ENCODE measurements around the gene POLE. TPM values are rescaled to one million over a fixed set of nuclear protein-coding genes. Genes with fewer than 3 reads are reported as not detected.

The POLE gene
- total RNA-seq, 1 experiment from 2014 or later, result 144 TPM

DNA sequence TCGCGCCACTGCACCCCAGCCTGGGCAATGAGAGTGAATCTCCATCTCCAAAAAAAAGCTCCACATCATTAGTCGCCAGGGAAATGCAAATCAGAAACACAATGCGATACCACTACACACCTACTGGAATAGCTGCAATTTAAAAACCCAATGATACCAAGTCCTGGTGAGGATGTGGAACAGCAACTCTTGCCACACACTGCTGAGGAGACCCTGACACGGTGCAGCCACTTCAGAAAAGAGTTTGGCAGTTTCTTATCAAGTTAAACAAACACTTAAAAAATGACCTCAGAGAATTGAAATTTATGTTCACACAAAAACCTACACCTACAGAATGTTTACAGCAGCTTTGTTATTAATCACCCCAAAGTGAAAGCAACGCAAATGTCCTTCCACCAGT, 56.5 kb downstream of the POLE start (continued):
- TF ChIP-seq, protein P1, sequence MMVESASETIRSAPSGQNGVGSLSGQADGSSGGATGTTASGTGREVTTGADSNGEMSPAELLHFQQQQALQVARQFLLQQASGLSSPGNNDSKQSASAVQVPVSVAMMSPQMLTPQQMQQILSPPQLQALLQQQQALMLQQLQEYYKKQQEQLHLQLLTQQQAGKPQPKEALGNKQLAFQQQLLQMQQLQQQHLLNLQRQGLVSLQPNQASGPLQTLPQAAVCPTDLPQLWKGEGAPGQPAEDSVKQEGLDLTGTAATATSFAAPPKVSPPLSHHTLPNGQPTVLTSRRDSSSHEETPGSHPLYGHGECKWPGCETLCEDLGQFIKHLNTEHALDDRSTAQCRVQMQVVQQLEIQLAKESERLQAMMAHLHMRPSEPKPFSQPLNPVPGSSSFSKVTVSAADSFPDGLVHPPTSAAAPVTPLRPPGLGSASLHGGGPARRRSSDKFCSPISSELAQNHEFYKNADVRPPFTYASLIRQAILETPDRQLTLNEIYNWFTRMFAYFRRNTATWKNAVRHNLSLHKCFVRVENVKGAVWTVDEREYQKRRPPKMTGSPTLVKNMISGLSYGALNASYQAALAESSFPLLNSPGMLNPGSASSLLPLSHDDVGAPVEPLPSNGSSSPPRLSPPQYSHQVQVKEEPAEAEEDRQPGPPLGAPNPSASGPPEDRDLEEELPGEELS (CRISPR knock-in tag; IDR thresholded peaks at IDR 0.05), result no peak
- no peak for TF ChIP-seq CREM (CRISPR knock-in tag; IDR thresholded peaks at IDR 0.05)
- no peak for TF ChIP-seq ATF1 (CRISPR knock-in tag; IDR thresholded peaks at IDR 0.05)
- TF ChIP-seq, protein P2, sequence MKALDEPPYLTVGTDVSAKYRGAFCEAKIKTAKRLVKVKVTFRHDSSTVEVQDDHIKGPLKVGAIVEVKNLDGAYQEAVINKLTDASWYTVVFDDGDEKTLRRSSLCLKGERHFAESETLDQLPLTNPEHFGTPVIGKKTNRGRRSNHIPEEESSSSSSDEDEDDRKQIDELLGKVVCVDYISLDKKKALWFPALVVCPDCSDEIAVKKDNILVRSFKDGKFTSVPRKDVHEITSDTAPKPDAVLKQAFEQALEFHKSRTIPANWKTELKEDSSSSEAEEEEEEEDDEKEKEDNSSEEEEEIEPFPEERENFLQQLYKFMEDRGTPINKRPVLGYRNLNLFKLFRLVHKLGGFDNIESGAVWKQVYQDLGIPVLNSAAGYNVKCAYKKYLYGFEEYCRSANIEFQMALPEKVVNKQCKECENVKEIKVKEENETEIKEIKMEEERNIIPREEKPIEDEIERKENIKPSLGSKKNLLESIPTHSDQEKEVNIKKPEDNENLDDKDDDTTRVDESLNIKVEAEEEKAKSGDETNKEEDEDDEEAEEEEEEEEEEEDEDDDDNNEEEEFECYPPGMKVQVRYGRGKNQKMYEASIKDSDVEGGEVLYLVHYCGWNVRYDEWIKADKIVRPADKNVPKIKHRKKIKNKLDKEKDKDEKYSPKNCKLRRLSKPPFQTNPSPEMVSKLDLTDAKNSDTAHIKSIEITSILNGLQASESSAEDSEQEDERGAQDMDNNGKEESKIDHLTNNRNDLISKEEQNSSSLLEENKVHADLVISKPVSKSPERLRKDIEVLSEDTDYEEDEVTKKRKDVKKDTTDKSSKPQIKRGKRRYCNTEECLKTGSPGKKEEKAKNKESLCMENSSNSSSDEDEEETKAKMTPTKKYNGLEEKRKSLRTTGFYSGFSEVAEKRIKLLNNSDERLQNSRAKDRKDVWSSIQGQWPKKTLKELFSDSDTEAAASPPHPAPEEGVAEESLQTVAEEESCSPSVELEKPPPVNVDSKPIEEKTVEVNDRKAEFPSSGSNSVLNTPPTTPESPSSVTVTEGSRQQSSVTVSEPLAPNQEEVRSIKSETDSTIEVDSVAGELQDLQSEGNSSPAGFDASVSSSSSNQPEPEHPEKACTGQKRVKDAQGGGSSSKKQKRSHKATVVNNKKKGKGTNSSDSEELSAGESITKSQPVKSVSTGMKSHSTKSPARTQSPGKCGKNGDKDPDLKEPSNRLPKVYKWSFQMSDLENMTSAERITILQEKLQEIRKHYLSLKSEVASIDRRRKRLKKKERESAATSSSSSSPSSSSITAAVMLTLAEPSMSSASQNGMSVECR (CRISPR knock-in tag; IDR thresholded peaks at IDR 0.05; ENCODE audit: borderline replicate concordance), result no peak
- TF ChIP-seq, protein P3, sequence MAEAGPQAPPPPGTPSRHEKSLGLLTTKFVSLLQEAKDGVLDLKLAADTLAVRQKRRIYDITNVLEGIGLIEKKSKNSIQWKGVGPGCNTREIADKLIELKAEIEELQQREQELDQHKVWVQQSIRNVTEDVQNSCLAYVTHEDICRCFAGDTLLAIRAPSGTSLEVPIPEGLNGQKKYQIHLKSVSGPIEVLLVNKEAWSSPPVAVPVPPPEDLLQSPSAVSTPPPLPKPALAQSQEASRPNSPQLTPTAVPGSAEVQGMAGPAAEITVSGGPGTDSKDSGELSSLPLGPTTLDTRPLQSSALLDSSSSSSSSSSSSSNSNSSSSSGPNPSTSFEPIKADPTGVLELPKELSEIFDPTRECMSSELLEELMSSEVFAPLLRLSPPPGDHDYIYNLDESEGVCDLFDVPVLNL (CRISPR knock-in tag; IDR thresholded peaks at IDR 0.05; ENCODE audit: borderline replicate concordance, low read depth), result no peak

DNA sequence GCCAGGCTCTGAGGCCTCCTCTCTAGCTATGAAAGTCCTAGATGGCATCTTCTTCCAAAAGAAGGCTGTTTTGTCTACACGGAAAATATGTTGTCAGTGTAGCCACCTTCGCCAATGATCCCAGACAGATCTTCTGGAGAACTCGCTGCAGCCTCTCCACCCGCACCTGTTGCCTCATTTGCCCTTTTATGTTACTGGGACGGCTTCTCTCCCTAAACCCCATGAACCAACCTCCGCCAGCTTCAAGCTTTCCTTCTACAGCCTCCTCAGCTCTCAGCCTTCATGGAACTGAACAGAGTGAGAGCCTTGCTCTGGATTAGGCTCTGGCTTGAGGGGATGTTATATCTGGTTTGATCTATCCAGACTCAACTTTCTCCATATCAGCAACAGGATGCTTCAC, 57.8 kb downstream of the POLE start:
- POLR2A ChIA-PET, result interaction anchor here (0.5 to 0.9 kb wide), 2 partner anchors 9 to 15 kb away, joined by 3 to 4 read pairs; no protein-coding TSS in a partner anchor
- CTCF ChIA-PET, result interaction anchor here (1.7 kb wide), 1 partner anchor 9 kb away, joined by 7 read pairs; no protein-coding TSS in a partner anchor
- Mint-ChIP-seq H3K4me3 (no peak overlapping the region), H3K9me3 (no peaks in the 10 kb centered on the region), H3K4me1 (no peaks in the 10 kb centered on the region), H3K36me3 (peaks cover 62% of the 10 kb centered on the region), H3K27me3 (ENCODE audit: low read depth) (no peaks in the 10 kb centered on the region), H3K27ac (no peak overlapping the region)
- ATAC-seq (no peak), DNase-seq (ENCODE audit: low spot score) (no peak)
- TF ChIP-seq GABPB1 (CRISPR knock-in tag; IDR thresholded peaks at IDR 0.05), result no peak
- TF ChIP-seq HMGA2 (CRISPR knock-in tag; IDR thresholded peaks at IDR 0.05), result no peak
- TF ChIP-seq CBFB (CRISPR knock-in tag; IDR thresholded peaks at IDR 0.05; ENCODE audit: low read depth), result no peak
- TF ChIP-seq, protein P4, sequence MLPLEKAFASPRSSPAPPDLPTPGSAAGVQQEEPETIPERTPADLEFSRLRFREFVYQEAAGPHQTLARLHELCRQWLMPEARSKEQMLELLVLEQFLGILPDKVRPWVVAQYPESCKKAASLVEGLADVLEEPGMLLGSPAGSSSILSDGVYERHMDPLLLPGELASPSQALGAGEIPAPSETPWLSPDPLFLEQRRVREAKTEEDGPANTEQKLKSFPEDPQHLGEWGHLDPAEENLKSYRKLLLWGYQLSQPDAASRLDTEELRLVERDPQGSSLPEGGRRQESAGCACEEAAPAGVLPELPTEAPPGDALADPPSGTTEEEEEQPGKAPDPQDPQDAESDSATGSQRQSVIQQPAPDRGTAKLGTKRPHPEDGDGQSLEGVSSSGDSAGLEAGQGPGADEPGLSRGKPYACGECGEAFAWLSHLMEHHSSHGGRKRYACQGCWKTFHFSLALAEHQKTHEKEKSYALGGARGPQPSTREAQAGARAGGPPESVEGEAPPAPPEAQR (CRISPR knock-in tag; IDR thresholded peaks at IDR 0.05), result no peak
- TF ChIP-seq TEAD1 (CRISPR knock-in tag; IDR thresholded peaks at IDR 0.05), result no peak
- TF ChIP-seq, protein P5, sequence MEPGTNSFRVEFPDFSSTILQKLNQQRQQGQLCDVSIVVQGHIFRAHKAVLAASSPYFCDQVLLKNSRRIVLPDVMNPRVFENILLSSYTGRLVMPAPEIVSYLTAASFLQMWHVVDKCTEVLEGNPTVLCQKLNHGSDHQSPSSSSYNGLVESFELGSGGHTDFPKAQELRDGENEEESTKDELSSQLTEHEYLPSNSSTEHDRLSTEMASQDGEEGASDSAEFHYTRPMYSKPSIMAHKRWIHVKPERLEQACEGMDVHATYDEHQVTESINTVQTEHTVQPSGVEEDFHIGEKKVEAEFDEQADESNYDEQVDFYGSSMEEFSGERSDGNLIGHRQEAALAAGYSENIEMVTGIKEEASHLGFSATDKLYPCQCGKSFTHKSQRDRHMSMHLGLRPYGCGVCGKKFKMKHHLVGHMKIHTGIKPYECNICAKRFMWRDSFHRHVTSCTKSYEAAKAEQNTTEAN (CRISPR knock-in tag; IDR thresholded peaks at IDR 0.05), result no peak
- TF ChIP-seq, protein P6, sequence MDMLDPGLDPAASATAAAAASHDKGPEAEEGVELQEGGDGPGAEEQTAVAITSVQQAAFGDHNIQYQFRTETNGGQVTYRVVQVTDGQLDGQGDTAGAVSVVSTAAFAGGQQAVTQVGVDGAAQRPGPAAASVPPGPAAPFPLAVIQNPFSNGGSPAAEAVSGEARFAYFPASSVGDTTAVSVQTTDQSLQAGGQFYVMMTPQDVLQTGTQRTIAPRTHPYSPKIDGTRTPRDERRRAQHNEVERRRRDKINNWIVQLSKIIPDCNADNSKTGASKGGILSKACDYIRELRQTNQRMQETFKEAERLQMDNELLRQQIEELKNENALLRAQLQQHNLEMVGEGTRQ (CRISPR knock-in tag; IDR thresholded peaks at IDR 0.05), result no peak

All from WTC11 (cell line).